K562 (cell line): ENCODE measurements around the gene IPCEF1.

Experiments used
- DACH1 ChIP-seq: fragments of 450-650 bp; IDR thresholded peaks from 2 replicates; pipeline ENCODE4 v1.6.1; 2018; ENCODE audit not compliant: partially characterized antibody
- GABPB1 ChIP-seq: sonication (generic); formaldehyde crosslinking; IDR thresholded peaks from 2 replicates; pipeline ENCODE4 v1.8.0; 2022; ENCODE audit warnings: mild to moderate bottlenecking, missing genetic modification reagents
- JUN ChIP-seq, 2 experiments: sonication (generic) in 1 of 2; formaldehyde crosslinking in 1 of 2; IDR thresholded peaks; 2 replicates each; pipeline versions ENCODE4 v1.6.1 to v1.8.0; 2012 to 2022; ENCODE audit warnings: borderline replicate concordance in 2 of 2, mild to moderate bottlenecking in 2 of 2, improper control_type of control experiment in 1 of 2, low read depth in 1 of 2, low read length in 1 of 2, missing genetic modification reagents in 1 of 2
- LCOR ChIP-seq: sonication (generic); formaldehyde crosslinking; IDR thresholded peaks from 2 replicates; pipeline ENCODE4 v1.8.0; 2022; ENCODE audit warnings: mild to moderate bottlenecking, missing genetic modification reagents
- MYNN ChIP-seq, 2 experiments: sonication (generic); formaldehyde crosslinking in 1 of 2; IDR thresholded peaks; 2 replicates each; pipeline versions ENCODE4 v1.5.0 to v1.6.1; 2016 to 2020; ENCODE audit warnings: antibody characterized with exemption in 1 of 2, missing genetic modification reagents in 1 of 2
- POLR2A ChIP-seq: fragments of 450-650 bp; conservative IDR thresholded peaks from 2 replicates; pipeline ENCODE4 v1.6.1; 2016
- RBM22 ChIP-seq: fragments of 200-400 bp; formaldehyde crosslinking; IDR thresholded peaks from 2 replicates; pipeline ENCODE4 v1.6.1; 2018; ENCODE audit warnings: low read length, low read depth; ENCODE audit not compliant: poor library complexity, severe bottlenecking
- TAF1 ChIP-seq: IDR thresholded peaks from 2 replicates; pipeline ENCODE4 v1.6.1; 2011; ENCODE audit warnings: mild to moderate bottlenecking, low read length, moderate library complexity; ENCODE audit not compliant: insufficient read depth, control insufficient read depth, severe bottlenecking; ENCODE audit errors: extremely low read depth
- YY1 ChIP-seq, 3 experiments: IDR thresholded peaks; 2 replicates each; pipeline ENCODE4 v1.6.1; 2011; ENCODE audit warnings: low read length in 2 of 3, mild to moderate bottlenecking in 2 of 3, moderate library complexity in 2 of 3, borderline replicate concordance in 1 of 3, control low read depth in 1 of 3, low read depth in 1 of 3; ENCODE audit not compliant: insufficient read depth in 3 of 3, insufficient replicate concordance in 2 of 3, control insufficient read depth in 1 of 3, insufficient read length in 1 of 3; ENCODE audit errors: extremely low read depth in 1 of 3
- ZBTB7A ChIP-seq: IDR thresholded peaks from 2 replicates; pipeline ENCODE4 v1.6.1; 2011; ENCODE audit warnings: low read depth, mild to moderate bottlenecking, low read length, moderate library complexity, borderline replicate concordance; ENCODE audit not compliant: control insufficient read depth
- ZNF76 ChIP-seq: fragments of 250-450 bp; sonication (Bioruptor Pico); IDR thresholded peaks from 2 replicates; pipeline ENCODE4 v1.4.0; 2020; ENCODE audit warnings: mild to moderate bottlenecking, moderate library complexity, borderline replicate concordance
- TF ChIP-seq, protein P1 (sequence below): sonication (generic); formaldehyde crosslinking; IDR thresholded peaks from 2 replicates; pipeline ENCODE4 v1.8.1; 2022; ENCODE audit warnings: missing genetic modification reagents
- TF ChIP-seq, protein P2 (sequence below), 3 experiments: IDR thresholded peaks in 2 of 3; conservative IDR thresholded peaks in 1 of 3; 2 replicates each; pipeline ENCODE4 v1.5.1; 2011 to 2012; ENCODE audit warnings: low read length in 3 of 3, mild to moderate bottlenecking in 3 of 3, control low read depth in 2 of 3, improper control_type of control experiment in 1 of 3, inconsistent platforms in 1 of 3, low read depth in 1 of 3, mixed read lengths in 1 of 3, moderate library complexity in 1 of 3; ENCODE audit not compliant: insufficient read depth in 2 of 3

DNA sequence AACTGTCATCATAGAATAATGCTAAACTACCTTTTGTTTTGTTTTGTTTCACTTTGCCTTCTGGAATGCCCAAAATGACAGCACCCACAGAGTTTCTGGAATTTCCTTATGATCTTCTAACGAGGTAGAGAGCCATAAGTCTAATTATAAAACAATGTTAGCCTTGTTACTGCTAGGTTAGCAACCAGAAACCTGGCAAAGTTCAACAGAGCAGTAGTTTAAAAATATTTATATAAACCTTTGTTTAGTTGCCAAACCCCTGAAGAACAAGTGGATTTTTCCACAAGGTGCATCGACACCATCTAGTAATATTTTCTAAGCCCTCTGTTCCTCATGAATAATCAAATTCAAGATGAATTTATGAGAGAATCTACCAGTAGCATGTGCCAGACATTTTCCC lies 27.6 kb upstream of the IPCEF1 start:
- TF ChIP-seq LCOR (CRISPR knock-in tag) (no peak), DACH1 (no peak), ZNF76 (CRISPR knock-in tag) (no peak), TAF1 (no peak), POLR2A (no peak), GABPB1 (CRISPR knock-in tag) (no peak), JUN (IDR thresholded peaks at IDR 0.05; ENCODE audit: borderline replicate concordance, low read depth, low read length) (no peak), JUN (CRISPR knock-in tag; IDR thresholded peaks at IDR 0.05; ENCODE audit: borderline replicate concordance) (no peak), YY1 (IDR thresholded peaks at IDR 0.05; ENCODE audit: borderline replicate concordance in 1 of 3, control insufficient read depth in 1 of 3, extremely low read depth in 1 of 3, insufficient read depth in 3 of 3, insufficient read length in 1 of 3, insufficient replicate concordance in 2 of 3, low read depth in 1 of 3, low read length in 2 of 3) (no peak), RBM22 (no peak), MYNN (IDR thresholded peaks at IDR 0.05) (no peak), MYNN (CRISPR knock-in tag; IDR thresholded peaks at IDR 0.05) (no peak), ZBTB7A (no peak)
- TF ChIP-seq, protein P1, sequence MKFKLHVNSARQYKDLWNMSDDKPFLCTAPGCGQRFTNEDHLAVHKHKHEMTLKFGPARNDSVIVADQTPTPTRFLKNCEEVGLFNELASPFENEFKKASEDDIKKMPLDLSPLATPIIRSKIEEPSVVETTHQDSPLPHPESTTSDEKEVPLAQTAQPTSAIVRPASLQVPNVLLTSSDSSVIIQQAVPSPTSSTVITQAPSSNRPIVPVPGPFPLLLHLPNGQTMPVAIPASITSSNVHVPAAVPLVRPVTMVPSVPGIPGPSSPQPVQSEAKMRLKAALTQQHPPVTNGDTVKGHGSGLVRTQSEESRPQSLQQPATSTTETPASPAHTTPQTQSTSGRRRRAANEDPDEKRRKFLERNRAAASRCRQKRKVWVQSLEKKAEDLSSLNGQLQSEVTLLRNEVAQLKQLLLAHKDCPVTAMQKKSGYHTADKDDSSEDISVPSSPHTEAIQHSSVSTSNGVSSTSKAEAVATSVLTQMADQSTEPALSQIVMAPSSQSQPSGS, result no peak
- TF ChIP-seq, protein P2, sequence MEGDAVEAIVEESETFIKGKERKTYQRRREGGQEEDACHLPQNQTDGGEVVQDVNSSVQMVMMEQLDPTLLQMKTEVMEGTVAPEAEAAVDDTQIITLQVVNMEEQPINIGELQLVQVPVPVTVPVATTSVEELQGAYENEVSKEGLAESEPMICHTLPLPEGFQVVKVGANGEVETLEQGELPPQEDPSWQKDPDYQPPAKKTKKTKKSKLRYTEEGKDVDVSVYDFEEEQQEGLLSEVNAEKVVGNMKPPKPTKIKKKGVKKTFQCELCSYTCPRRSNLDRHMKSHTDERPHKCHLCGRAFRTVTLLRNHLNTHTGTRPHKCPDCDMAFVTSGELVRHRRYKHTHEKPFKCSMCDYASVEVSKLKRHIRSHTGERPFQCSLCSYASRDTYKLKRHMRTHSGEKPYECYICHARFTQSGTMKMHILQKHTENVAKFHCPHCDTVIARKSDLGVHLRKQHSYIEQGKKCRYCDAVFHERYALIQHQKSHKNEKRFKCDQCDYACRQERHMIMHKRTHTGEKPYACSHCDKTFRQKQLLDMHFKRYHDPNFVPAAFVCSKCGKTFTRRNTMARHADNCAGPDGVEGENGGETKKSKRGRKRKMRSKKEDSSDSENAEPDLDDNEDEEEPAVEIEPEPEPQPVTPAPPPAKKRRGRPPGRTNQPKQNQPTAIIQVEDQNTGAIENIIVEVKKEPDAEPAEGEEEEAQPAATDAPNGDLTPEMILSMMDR (IDR thresholded peaks at IDR 0.05 in 2 of 3, conservative IDR thresholded peaks at IDR 0.05 in 1 of 3; ENCODE audit: insufficient read depth in 2 of 3, low read depth in 1 of 3, low read length in 3 of 3), result no peak
